OCI-LY7 (cell line): ENCODE data around the gene HDAC4.

ENCODE experiments used
- EZH2phosphoT487 ChIP-seq: fragments of 200-600 bp; sonication (generic); IDR thresholded peaks from 2 replicates; pipeline ENCODE4 v1.6.1; 2018; ENCODE audit warnings: low read depth, borderline replicate concordance, mild to moderate bottlenecking, mixed run types, antibody characterized with exemption, low read length, moderate library complexity, mixed read lengths
- TF ChIP-seq, protein P1 (sequence below): fragments of 200-600 bp; sonication (generic); conservative IDR thresholded peaks from 2 replicates; pipeline ENCODE4 v1.5.1; 2014; ENCODE audit warnings: mild to moderate bottlenecking, antibody characterized with exemption, low read length, moderate library complexity, mixed read lengths

- TF ChIP-seq EZH2phosphoT487 = no peak
- TF ChIP-seq, protein P1, sequence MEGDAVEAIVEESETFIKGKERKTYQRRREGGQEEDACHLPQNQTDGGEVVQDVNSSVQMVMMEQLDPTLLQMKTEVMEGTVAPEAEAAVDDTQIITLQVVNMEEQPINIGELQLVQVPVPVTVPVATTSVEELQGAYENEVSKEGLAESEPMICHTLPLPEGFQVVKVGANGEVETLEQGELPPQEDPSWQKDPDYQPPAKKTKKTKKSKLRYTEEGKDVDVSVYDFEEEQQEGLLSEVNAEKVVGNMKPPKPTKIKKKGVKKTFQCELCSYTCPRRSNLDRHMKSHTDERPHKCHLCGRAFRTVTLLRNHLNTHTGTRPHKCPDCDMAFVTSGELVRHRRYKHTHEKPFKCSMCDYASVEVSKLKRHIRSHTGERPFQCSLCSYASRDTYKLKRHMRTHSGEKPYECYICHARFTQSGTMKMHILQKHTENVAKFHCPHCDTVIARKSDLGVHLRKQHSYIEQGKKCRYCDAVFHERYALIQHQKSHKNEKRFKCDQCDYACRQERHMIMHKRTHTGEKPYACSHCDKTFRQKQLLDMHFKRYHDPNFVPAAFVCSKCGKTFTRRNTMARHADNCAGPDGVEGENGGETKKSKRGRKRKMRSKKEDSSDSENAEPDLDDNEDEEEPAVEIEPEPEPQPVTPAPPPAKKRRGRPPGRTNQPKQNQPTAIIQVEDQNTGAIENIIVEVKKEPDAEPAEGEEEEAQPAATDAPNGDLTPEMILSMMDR = no peak
These were observed 10.1 kb downstream of the HDAC4 start for GRCh38 chr2:239390546-239391285.
